Caki2 (cell line): ENCODE data around the gene RPL35. TPM values are rescaled to one million over a fixed set of nuclear protein-coding genes. Genes with fewer than 3 reads are reported as not detected.
A peak's percentile ranks its signal among the peaks of the same experiment; 100 is the strongest.
"Not testable (repeated sequence)": the region's sequence is repeated elsewhere in the genome, so short reads cannot be mapped to it uniquely, and the experiment has no call there.

ENCODE experiments used
- DNase-seq: peaks from one replicate; pipeline ENCODE4 v3.0.0-alpha.2; 2015; ENCODE audit warnings: low read depth
- in situ Hi-C: cut with HindIII; loops from 2 replicates; pipeline ENCODE4 v1.10.0; 2016; ENCODE audit warnings: low sequenced_read_pairs, low pct_unique_long_range_greater_than_20kb, mixed read lengths
- total RNA-seq: library from RNA; depleted of rRNA; stranded (reverse); fragments of >200 nt; shearing (Covaris generic); gene quantifications from 2 replicates; pipeline ENCODE4 v1.2.3, GENCODE V29; 2014; ENCODE audit warnings: low replicate concordance

The RPL35 gene
- total RNA-seq, 1 experiment from 2014 or later, result 1,626 TPM

GRCh38 chr9:124855944-124856765, 5.6 kb downstream of the RPL35 start:
- DNase-seq, result peak; percentile 27
- in situ Hi-C loops, result no loop called here

GRCh38 chr9:124855566-124855943, 6.2 kb downstream of the RPL35 start:
- DNase-seq, result no peak
- in situ Hi-C loops, result no loop called here

DNA sequence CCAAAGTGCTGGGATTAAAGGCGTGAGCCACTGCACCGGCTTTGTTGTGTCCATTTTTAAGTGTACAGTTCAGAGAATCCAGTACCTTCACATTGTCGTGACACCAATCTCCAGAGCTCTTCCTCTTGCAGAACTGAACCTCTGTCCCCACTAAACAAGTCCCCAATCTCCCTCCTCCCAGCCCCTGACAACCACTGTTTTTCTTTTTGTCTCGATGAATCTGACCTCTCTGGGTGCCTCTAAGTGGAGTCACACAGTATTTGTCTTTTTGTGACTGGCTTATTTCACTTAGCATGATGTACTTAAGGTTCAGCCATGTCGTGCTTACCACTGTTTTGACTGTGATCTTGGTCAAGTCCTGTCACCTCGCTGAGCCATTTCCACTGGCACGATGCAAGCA, 6.9 kb downstream of the RPL35 start:
- DNase-seq, result no peak
- in situ Hi-C loops, result no loop called here

DNA sequence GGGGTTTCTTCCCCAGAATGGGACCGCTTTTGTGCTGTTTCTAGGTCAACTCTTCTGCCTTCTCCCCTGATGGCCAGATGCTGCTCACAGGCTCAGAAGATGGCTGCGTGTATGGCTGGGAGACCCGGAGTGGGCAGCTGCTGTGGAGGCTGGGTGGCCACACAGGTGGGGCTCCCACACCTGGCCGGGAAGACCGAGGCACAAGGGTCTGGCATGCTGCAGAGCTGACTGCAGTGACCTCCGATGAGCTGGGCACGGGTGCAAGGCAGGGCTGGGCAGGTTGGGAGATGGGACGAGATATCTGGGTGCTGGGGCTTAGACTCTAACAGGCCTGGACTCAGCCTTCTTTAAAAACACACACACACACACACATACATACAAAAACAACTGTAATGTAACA, 7.6 kb downstream of the RPL35 start:
- in situ Hi-C loops, result no loop called here

DNA sequence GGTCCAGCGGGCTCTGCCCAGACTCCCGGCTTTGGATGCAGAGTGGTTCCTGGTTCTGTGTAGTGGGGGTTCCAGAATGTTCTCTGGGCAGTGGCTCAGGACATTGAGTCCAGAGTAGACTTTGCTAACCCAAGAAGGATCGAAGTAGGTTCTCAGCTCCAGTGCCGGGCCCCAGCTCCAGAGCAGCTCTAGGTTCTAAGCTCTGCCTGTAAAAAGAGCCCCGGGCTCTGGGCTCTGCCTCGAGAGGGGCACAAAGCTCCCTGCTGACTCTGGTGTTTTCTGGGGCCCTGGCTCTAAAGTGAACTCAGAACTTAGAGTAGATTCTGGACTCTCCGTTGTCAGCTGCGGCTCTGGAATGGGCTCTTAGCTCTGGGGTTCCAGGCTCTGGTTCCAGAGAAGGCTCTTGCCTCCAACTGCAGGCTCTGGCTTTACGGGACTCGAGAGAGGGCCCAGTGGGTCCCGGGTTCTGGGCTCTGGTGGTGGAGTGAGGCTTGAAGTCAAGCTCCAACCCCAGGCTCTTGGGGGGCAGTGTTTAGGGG, 8.1 kb downstream of the RPL35 start:
- in situ Hi-C loops, result no loop called here
- no peak for DNase-seq

More for the DNA sequence above, 7.6 kb downstream of the RPL35 start:
- DNase-seq, result no peak

DNA sequence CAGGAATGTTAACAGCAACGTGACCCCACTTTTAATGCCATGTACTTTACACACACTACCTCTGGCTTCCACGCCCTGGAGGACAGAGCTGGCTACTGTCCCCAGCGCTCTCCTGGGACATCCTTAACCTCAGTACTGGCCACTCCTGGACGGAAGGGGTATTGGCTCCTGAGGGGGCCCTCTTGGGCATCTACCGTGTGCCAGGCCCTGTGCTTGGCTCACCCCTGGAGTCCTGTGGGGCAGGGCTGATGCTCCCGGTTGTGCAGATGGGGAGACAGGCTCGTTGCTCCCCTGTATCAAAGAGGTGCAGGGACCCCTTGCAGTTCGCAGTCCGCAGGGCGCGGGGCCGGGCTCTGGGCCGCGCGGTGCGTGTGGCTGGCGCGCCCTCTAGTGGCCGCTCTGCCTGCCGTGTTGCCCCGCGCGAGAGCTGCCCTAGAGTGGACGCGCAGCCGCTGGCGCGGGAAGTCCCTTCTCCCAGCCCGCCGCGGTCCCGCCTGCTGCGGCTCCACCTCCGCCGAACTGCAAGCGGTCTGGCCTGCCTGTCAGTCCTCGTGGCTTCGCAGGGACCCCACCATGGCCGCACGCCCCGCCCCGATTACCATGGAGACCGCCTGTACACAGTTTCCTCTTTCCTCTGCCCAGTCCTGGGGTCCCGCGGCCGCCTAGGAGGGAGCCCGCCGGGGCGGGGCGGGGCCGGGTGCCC, 8.8 kb downstream of the RPL35 start, which contains the start of gene WDR38:
TSS of gene WDR38 (plus strand) at position 632 of the 703 bp plus-strand sequence. CDS start 72 bp downstream, outside the sequence.
- in situ Hi-C loops, result no loop called here
- DNase-seq, result peak; percentile 80

DNA sequence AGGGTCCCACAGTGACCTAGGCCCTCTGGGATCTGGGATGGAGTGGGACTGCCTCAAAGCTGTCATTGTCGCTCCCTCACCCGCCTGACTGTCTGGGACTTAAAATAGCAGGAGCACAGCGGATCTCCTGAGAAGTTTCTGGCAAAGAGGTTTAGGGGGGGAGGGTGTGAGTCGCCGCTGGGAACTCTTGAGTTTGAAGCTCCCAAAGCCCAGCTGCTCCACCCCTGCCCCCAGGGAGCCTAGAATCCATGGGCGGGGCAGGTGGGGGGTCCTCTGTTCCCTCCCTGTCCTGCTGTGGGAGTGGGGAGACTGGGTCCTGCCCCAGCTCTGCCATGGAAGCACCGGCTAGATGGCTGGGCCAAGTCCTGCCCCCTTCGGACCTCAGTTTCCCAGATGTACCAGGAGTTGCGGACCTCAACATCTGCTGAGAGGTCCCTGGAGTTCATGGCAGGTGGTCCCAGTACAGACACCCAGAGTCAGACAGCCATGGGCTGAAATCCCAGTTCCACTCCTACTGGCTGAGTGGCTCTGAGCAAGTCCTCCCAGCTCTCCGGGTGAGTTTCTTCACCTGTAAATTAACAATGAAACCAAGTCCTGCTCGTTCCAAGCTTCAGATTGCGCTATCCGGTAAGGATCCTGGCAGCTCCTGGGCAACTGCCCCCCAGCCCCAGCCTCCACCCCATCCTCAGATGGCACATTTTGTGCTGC, 9.5 kb downstream of the RPL35 start:
- DNase-seq, result no peak
- in situ Hi-C loops, result no loop called here

DNA sequence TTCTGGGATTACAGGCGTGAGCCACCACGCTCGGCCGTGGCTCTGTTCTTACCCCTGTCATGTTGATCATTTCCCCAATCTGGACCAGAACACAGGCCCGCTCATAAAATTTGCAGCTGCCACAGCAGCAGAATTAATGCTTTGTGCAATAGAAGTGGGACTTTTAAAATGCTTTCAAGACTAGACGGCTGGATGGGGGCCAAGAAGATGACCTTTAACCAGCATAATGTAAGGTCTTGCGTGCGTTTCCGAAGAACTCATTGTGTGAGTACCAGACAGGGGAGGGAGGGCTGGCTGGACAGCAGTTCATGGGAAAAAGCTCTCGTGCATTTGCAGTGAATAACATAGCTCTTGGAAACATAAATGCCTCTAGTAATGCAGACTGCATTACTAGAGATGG, 12.0 kb downstream of the RPL35 start:
- in situ Hi-C loops, result no loop called here
- no peak for DNase-seq

GRCh38 chr9:124846969-124847368, 14.8 kb downstream of the RPL35 start:
- in situ Hi-C loops, result no loop called here
- DNase-seq, result no peak

DNA sequence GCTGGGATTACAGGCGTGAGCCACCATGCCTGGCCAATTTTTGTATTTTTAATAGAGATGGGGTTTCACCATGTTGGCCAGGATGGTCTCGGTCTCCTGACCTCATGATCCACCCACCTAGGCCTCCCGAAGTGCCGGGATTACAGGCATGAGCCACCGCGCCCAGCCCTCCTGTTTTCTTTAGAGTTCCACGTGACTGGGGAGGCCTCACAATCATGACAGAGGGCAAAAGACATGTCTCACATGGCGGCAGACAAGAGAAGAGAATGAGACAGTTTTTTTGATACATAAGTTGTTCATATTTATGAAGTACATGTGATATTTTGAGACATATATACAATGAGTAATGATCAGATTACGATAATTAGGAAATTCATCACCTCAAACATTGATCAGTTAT, 15.3 kb downstream of the RPL35 start:
- in situ Hi-C loops, DNase-seq: not testable (repeated sequence)

GRCh38 chr9:124844291-124844690, 17.5 kb downstream of the RPL35 start:
- in situ Hi-C loops, result no loop called here
- no peak for DNase-seq

- DNase-seq, result no peak
- in situ Hi-C loops, result no loop called here
Observed at GRCh38 chr9:124843456-124844034, 18.2 kb downstream of the RPL35 start.

DNA sequence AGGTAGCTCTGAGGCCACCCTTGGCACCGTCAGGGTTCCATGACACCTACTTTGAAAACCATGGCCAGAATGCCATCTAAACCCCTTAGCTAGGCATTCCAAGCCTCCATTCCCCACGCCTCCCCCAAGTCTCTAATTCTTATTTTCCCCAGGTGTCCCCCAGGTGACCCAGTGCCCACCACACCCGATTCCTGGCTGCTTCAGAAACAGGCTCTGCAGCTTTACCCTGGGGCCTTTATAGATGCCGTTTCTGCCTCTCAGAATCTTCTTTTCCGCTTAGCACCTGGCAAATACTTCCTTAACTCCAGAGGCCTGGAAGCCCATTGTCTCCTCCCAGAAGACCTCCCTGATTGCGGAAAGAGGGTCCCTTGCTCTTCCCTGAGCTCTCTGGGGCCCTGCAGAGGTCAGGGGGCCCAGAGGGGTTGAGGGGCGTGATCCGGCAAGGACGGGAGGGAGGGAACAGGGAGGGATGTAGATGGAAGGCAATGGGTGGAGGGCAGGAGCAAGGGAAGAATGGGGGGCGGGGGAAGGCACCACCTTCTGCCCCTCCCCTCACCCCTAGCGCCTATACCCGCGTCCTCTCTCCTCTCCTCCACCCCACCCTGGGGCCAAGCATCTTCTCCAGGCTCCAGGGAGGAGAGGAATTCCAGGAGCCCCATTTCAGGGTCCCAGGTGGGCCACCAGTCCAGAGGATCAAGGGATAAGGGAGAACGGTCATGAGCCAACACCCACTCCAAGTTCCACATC, 20.5 kb downstream of the RPL35 start:
- in situ Hi-C loops, result no loop called here

GRCh38 chr9:124840300-124840833, 21.4 kb downstream of the RPL35 start:
- DNase-seq, result no peak

More for the DNA sequence above, 20.5 kb downstream of the RPL35 start:
- no peak for DNase-seq

DNA sequence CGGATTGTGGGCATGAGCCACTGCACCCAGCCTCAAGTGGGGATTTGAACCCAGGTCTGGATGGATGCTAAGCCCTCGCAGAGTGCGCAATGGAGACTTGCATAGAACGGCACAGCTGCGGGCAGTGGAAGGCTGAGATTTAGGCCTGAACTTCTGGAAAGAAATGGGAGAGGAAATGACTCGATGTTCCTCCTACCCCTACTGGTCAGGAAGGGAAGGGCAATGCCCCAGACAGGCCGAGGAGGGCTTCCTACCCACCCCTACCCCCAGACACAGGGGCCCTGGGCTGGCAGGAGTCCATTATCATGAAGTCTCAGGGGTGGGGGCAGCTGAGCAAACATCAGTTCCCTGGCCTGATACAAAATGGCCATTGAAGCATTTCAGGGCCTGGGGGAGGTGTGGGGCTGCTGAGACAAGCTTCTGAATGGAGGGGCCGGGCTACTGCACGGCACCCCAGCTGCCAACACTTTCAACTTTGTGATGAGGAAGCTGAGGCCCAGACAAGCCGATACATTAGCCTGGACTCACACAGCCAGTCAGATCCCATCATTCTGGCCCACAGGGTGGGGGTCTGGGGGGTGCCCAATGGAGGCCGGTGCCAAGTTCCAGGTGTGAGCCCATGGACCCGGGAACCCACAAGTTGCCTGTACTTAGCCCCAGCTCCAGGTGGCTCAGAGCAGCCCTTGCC, 22.0 kb downstream of the RPL35 start:
- in situ Hi-C loops, result no loop called here
- no peak for DNase-seq

More at GRCh38 chr9:124840300-124840833, 21.4 kb downstream of the RPL35 start:
- in situ Hi-C loops, result no loop called here

- DNase-seq, in situ Hi-C loops: not testable (repeated sequence)
Observed at GRCh38 chr9:124838567-124839275, 23.0 kb downstream of the RPL35 start.
